Smooth muscle cell (in vitro differentiated cells): Measurements from ENCODE around the gene FAM186B. TPM values are rescaled to one million over a fixed set of nuclear protein-coding genes. Genes with fewer than 3 reads are reported as not detected.

Experiments used
- DNase-seq: peaks from one replicate; lab custom pipeline; 2025; ENCODE audit not compliant: unreplicated experiment; lab: John Stamatoyannopoulos, UW
- H2AFZ ChIP-seq: fragments of 200-600 bp; sonication (generic); 2 replicates; pipeline ENCODE4 v1.6.0; 2016; ENCODE audit warnings: antibody characterized with exemption, low read depth, mild to moderate bottlenecking
- H3F3A ChIP-seq: fragments of 200-600 bp; sonication (generic); 2 replicates; pipeline ENCODE4 v1.6.0; 2017; ENCODE audit warnings: antibody characterized with exemption, low read depth
- H3K27ac ChIP-seq: fragments of 200-600 bp; sonication (generic); 2 replicates; pipeline ENCODE4 v1.5.1; 2016; ENCODE audit warnings: low read depth, mild to moderate bottlenecking
- H3K27me3 ChIP-seq: fragments of 200-600 bp; sonication (generic); 2 replicates; pipeline ENCODE4 v1.6.1; 2016; ENCODE audit warnings: low read depth, mild to moderate bottlenecking
- H3K36me3 ChIP-seq: fragments of 200-600 bp; sonication (generic); 2 replicates; pipeline ENCODE4 v1.5.1; 2016; ENCODE audit warnings: low read depth
- H3K4me1 ChIP-seq: fragments of 200-600 bp; sonication (generic); 2 replicates; pipeline ENCODE4 v1.5.1; 2016; ENCODE audit warnings: low read depth
- H3K4me2 ChIP-seq: fragments of 200-600 bp; sonication (generic); 2 replicates; pipeline ENCODE4 v1.6.0; 2016; ENCODE audit warnings: mild to moderate bottlenecking
- H3K4me3 ChIP-seq: fragments of 200-600 bp; sonication (generic); 2 replicates; pipeline ENCODE4 v1.5.1; 2016; ENCODE audit warnings: mild to moderate bottlenecking
- H3K79me2 ChIP-seq: fragments of 200-600 bp; sonication (generic); 2 replicates; pipeline ENCODE4 v1.6.0; 2016; ENCODE audit warnings: low read depth, mild to moderate bottlenecking
- H3K9ac ChIP-seq: fragments of 200-600 bp; sonication (generic); 2 replicates; pipeline ENCODE4 v1.6.0; 2016; ENCODE audit warnings: low read depth
- H3K9me3 ChIP-seq: fragments of 200-600 bp; sonication (generic); replicated peaks from 2 replicates; pipeline ENCODE4 v1.5.1; 2016; ENCODE audit warnings: low read depth
- H4K20me1 ChIP-seq: fragments of 200-600 bp; sonication (generic); 2 replicates; pipeline ENCODE4 v1.6.0; 2016; ENCODE audit warnings: low read depth
- CTCF ChIP-seq: fragments of 200-600 bp; sonication (generic); IDR thresholded peaks from 2 replicates; pipeline ENCODE4 v1.5.1; 2017; ENCODE audit warnings: borderline replicate concordance, mild to moderate bottlenecking, antibody characterized with exemption; ENCODE audit not compliant: insufficient read depth, poor library complexity, severe bottlenecking
- WGBS: methylation state at CpG from one replicate; pipeline ENCODE4 v1.1.7; 2016; ENCODE audit warnings: low lambda C conversion rate; 5-methylcytosine and 5-hydroxymethylcytosine counted together
- polyA plus RNA-seq: library from polyadenylated mRNA; unstranded; fragments of >200 nt; fragmentation: Nextera tagmentation; extraction: Ambion mirVana; gene quantifications from 2 replicates; pipeline ENCODE4 v1.2.1, GENCODE V29; 2016
- total RNA-seq: library from RNA; depleted of rRNA; stranded (reverse); fragments of >200 nt; gene quantifications from 2 replicates; pipeline ENCODE4 v1.2.3, GENCODE V29; 2014

Gene FAM186B
- total and polyA plus RNA-seq, 2 experiments from 2014 or later: 0.18 to 1.3 TPM

- DNase-seq: no peak
- 94% methylated on average over 4 of the region's 4 CpGs for WGBS
- H3K79me2 ChIP-seq: no peaks in the 10 kb centered on the region
These were observed 30.2 kb upstream of the FAM186B start for GRCh38 chr12:49635656-49636055.

GRCh38 chr12:49635036-49635435, 29.6 kb upstream of the FAM186B start:
- Histone ChIP-seq H3F3A (peaks cover 5% of the 10 kb centered on the region), H3K27me3 (no peaks in the 10 kb centered on the region), H2AFZ (no peak overlapping the region), H3K4me2 (no peak overlapping the region), H3K4me3 (no peak overlapping the region), H3K27ac (no peak overlapping the region), H3K9me3 (no peaks in the 10 kb centered on the region), H3K4me1 (no peaks in the 10 kb centered on the region), H3K36me3 (no peaks in the 10 kb centered on the region), H4K20me1 (no peaks in the 10 kb centered on the region), H3K79me2 (no peaks in the 10 kb centered on the region), H3K9ac (no peak overlapping the region)
- no peak for TF ChIP-seq CTCF
- DNase-seq: no peak
- 95% methylated on average over 9 of the region's 9 CpGs for WGBS

More at GRCh38 chr12:49635656-49636055, 30.2 kb upstream of the FAM186B start:
- peaks cover 6% of the 10 kb centered on the region for H3F3A ChIP-seq
- no peak overlapping the region for H3K4me3 ChIP-seq
- no peak overlapping the region for H2AFZ ChIP-seq
- no peak for TF ChIP-seq CTCF
- no peaks in the 10 kb centered on the region for H4K20me1 ChIP-seq
- H3K9me3 ChIP-seq: no peaks in the 10 kb centered on the region
- no peaks in the 10 kb centered on the region for H3K27me3 ChIP-seq
- H3K4me2 ChIP-seq: no peak overlapping the region
- no peaks in the 10 kb centered on the region for H3K36me3 ChIP-seq
- no peaks in the 10 kb centered on the region for H3K4me1 ChIP-seq
- no peak overlapping the region for H3K27ac ChIP-seq
- no peak overlapping the region for H3K9ac ChIP-seq

- Histone ChIP-seq H3K4me3 (no peak overlapping the region), H3K4me2 (no peak overlapping the region), H3K9ac (no peak overlapping the region), H3K27ac (no peak overlapping the region), H2AFZ (no peak overlapping the region), H3K9me3 (no peaks in the 10 kb centered on the region), H4K20me1 (peaks cover 9% of the 10 kb centered on the region), H3K4me1 (no peaks in the 10 kb centered on the region), H3F3A (peaks cover 3% of the 10 kb centered on the region), H3K79me2 (no peaks in the 10 kb centered on the region), H3K36me3 (no peaks in the 10 kb centered on the region), H3K27me3 (no peaks in the 10 kb centered on the region)
- no peak for DNase-seq
- TF ChIP-seq CTCF: no peak
- WGBS: 91% methylated on average over 2 of the region's 2 CpGs
These were observed 28.4 kb upstream of the FAM186B start for GRCh38 chr12:49633703-49634345.
